C4-2B (cell line): Measurements from ENCODE around the gene CAPRIN1.
"Not testable (repeated sequence)": the region's sequence is repeated elsewhere in the genome, so short reads cannot be mapped to it uniquely, and the experiment has no call there.

Source experiments
- ZFX ChIP-seq: fragments of 450-650 bp; IDR thresholded peaks from 2 replicates; pipeline ENCODE4 v1.6.1; 2017
- TF ChIP-seq, protein P1 (sequence below): fragments of 450-650 bp; conservative IDR thresholded peaks from 2 replicates; pipeline ENCODE4 v1.5.1; 2017; ENCODE audit warnings: mild to moderate bottlenecking

DNA sequence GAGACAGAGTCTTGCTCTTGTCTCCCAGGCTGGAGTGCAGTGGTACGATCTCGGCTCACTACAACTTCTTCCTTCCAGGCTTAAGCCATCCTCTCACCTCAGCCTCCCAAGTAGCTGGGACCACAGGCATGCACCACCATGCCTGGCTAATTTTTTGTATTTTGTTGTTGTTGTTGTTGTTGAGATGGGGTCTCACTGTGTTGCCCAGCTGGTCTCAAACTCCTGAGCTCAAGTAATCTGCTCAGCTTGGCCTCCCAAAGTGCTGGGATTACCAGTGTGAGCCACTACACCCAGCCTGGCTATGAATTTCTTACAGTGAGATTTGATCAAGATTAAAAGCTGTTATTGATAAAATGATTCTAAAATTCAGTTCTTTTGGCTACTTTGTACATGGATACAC lies 43.4 kb downstream of the CAPRIN1 start:
- TF ChIP-seq, protein P1, sequence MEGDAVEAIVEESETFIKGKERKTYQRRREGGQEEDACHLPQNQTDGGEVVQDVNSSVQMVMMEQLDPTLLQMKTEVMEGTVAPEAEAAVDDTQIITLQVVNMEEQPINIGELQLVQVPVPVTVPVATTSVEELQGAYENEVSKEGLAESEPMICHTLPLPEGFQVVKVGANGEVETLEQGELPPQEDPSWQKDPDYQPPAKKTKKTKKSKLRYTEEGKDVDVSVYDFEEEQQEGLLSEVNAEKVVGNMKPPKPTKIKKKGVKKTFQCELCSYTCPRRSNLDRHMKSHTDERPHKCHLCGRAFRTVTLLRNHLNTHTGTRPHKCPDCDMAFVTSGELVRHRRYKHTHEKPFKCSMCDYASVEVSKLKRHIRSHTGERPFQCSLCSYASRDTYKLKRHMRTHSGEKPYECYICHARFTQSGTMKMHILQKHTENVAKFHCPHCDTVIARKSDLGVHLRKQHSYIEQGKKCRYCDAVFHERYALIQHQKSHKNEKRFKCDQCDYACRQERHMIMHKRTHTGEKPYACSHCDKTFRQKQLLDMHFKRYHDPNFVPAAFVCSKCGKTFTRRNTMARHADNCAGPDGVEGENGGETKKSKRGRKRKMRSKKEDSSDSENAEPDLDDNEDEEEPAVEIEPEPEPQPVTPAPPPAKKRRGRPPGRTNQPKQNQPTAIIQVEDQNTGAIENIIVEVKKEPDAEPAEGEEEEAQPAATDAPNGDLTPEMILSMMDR, result not testable (repeated sequence)
- TF ChIP-seq ZFX, result not testable (repeated sequence)
